Measurements from ENCODE around the gene SLC22A17. TPM values are rescaled to one million over a fixed set of nuclear protein-coding genes. Genes with fewer than 3 reads are reported as not detected.

Gene SLC22A17
- total and polyA plus RNA-seq, 2 of the 13 experiments (the other 11 are each of a cell fraction or from before 2014, with no cell fraction given): 0.95 to 1.1 TPM

DNA sequence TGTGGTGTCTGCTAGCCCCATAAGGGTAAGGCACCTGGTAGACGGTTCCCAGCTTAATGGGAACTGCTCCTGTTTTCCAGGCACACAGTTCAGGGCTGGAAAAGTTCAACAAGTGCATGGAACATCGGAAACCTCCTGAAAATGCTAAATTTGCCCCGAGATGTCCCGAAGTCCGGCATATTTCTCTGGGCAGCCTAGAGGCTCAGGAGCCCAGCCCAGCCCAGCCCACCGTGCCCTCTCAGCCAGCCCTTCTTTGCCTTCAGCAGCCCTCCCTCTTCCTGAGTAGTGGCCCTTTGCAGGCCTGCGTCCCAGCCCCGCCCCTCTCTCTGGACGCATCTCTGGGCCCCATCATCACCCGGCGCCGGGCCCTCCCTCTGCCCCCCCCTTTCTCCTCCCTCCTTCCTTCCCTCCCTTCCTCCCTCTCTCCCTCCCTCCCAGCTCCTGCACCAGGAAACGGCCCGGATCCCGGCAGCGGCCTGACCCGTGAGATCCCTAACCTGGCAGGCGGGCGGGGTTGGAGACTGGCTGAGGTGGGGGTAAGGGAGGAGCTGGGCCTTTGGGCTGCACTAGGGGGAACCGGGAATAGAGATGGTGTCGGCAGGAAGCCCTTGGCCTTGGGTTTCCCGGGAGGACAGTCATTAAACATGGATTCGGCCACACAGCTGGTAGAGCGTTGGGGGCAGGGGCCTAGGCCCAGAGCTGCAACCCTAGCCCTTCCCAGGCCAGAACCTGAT, 46.1 kb downstream of the SLC22A17 start, which contains the start of gene BCL2L2 (continued):
- peak; percentile 54 for TF ChIP-seq CTCF (CRISPR knock-in tag; IDR thresholded peaks at IDR 0.05)
- TF ChIP-seq MXD3 (CRISPR knock-in tag; IDR thresholded peaks at IDR 0.05): peak; percentile 82
- no peak for TF ChIP-seq MYNN (CRISPR knock-in tag; IDR thresholded peaks at IDR 0.05; ENCODE audit: low read depth)
- TF ChIP-seq ZNF782 (CRISPR knock-in tag; IDR thresholded peaks at IDR 0.05; ENCODE audit: borderline replicate concordance): no peak; the same call in none of the 2 replicates
- no peak for TF ChIP-seq ZNF7 (CRISPR knock-in tag; IDR thresholded peaks at IDR 0.05)
- TF ChIP-seq TEAD2 (CRISPR knock-in tag; IDR thresholded peaks at IDR 0.05): no peak
- no peak for TF ChIP-seq ATF3 (CRISPR knock-in tag; IDR thresholded peaks at IDR 0.05)
- TF ChIP-seq ZSCAN25 (CRISPR knock-in tag; IDR thresholded peaks at IDR 0.05): peak; percentile 94
- peak; percentile 91 for TF ChIP-seq DMAP1 (CRISPR knock-in tag; IDR thresholded peaks at IDR 0.05)
- TF ChIP-seq SNAPC4 (CRISPR knock-in tag; IDR thresholded peaks at IDR 0.05): peak; percentile 88; the same call in 1 of the 2 replicates
- peak; percentile 99 for TF ChIP-seq ZNF225 (CRISPR knock-in tag; IDR thresholded peaks at IDR 0.05)
- peak; percentile 99 for TF ChIP-seq KAT8 (CRISPR knock-in tag; IDR thresholded peaks at IDR 0.05)
- TF ChIP-seq, protein P1, sequence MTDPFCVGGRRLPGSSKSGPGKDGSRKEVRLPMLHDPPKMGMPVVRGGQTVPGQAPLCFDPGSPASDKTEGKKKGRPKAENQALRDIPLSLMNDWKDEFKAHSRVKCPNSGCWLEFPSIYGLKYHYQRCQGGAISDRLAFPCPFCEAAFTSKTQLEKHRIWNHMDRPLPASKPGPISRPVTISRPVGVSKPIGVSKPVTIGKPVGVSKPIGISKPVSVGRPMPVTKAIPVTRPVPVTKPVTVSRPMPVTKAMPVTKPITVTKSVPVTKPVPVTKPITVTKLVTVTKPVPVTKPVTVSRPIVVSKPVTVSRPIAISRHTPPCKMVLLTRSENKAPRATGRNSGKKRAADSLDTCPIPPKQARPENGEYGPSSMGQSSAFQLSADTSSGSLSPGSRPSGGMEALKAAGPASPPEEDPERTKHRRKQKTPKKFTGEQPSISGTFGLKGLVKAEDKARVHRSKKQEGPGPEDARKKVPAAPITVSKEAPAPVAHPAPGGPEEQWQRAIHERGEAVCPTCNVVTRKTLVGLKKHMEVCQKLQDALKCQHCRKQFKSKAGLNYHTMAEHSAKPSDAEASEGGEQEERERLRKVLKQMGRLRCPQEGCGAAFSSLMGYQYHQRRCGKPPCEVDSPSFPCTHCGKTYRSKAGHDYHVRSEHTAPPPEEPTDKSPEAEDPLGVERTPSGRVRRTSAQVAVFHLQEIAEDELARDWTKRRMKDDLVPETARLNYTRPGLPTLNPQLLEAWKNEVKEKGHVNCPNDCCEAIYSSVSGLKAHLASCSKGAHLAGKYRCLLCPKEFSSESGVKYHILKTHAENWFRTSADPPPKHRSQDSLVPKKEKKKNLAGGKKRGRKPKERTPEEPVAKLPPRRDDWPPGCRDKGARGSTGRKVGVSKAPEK (CRISPR knock-in tag; IDR thresholded peaks at IDR 0.05; ENCODE audit: borderline replicate concordance): no peak
- TF ChIP-seq MEIS2 (CRISPR knock-in tag; IDR thresholded peaks at IDR 0.05): peak; percentile 57; the same call in 1 of the 2 replicates
- peak; percentile 63 for TF ChIP-seq RARA (CRISPR knock-in tag; IDR thresholded peaks at IDR 0.05)
- TF ChIP-seq GATAD2A (CRISPR knock-in tag; IDR thresholded peaks at IDR 0.05): peak; percentile 78
- 0 out of 2 replicates have a peak, but pooled peaks have one; percentile 29 for TF ChIP-seq KLF13 (CRISPR knock-in tag; IDR thresholded peaks at IDR 0.05)
